ENCODE results near the gene ZP1.

ZP1 gene

GRCh38 chr11:60862171-60862570, 5.2 kb upstream of the ZP1 start:
- H2AK5ac ChIP-seq (ENCODE audit: low read length, severe bottlenecking), result no peak overlapping the region
- no peak overlapping the region for H3K4me3 ChIP-seq (ENCODE audit: insufficient read depth in 1 of 2, low read depth in 1 of 2, low read length in 2 of 2)
- no peak overlapping the region for H3K23ac ChIP-seq (ENCODE audit: low read length in 2 of 2)
- H3K9ac ChIP-seq (ENCODE audit: low read length), result no peak overlapping the region
- H3K14ac ChIP-seq (ENCODE audit: low read length in 2 of 2), result no peak overlapping the region
- H2BK12ac ChIP-seq (ENCODE audit: low read length in 2 of 2), result no peak overlapping the region
- no peak overlapping the region for H4K8ac ChIP-seq (ENCODE audit: low read length)
- H4K91ac ChIP-seq (ENCODE audit: low read length), result no peak overlapping the region
- H2AFZ ChIP-seq (ENCODE audit: low read depth, low read length), result no peak overlapping the region
- no peaks in the 10 kb centered on the region for H3K36me3 ChIP-seq (ENCODE audit: control insufficient read depth in 1 of 2, insufficient read depth in 2 of 2, low read depth in 1 of 2, low read length in 2 of 2)
- H3K4me2 ChIP-seq (ENCODE audit: low read length, poor library complexity, severe bottlenecking), result no peak overlapping the region
- DNase-seq, result no peak
- H3K27me3 ChIP-seq (ENCODE audit: control insufficient read depth in 1 of 2, insufficient read depth in 1 of 2, low read length in 2 of 2), result peaks cover 0 to 19% of the 10 kb centered on the region in 2 experiments
- H3K27ac ChIP-seq (ENCODE audit: low read length, poor library complexity, severe bottlenecking), result no peak overlapping the region
- H3K4me1 ChIP-seq (ENCODE audit: control insufficient read depth, insufficient read depth, low read depth, low read length), result peaks cover 12% of the 10 kb centered on the region
- no peaks in the 10 kb centered on the region for H3K79me1 ChIP-seq (replicated peaks; ENCODE audit: low read length, poor library complexity, severe bottlenecking)
- H3K18ac ChIP-seq (ENCODE audit: low read depth in 1 of 2, low read length in 2 of 2), result no peak overlapping the region
- no peak overlapping the region for H2BK15ac ChIP-seq (ENCODE audit: low read depth, poor library complexity, severe bottlenecking)
- H2BK5ac ChIP-seq (ENCODE audit: low read depth, low read length, poor library complexity, severe bottlenecking), result no peak overlapping the region
- 94% methylated on average over 9 of the region's 9 CpGs for WGBS
- no peak overlapping the region for H2BK120ac ChIP-seq (ENCODE audit: low read depth, low read length)
- H3K9me3 ChIP-seq (ENCODE audit: control insufficient read depth, low read length), result no peaks in the 10 kb centered on the region
- no peak overlapping the region for H3K4ac ChIP-seq (ENCODE audit: low read depth in 1 of 2, low read length in 2 of 2)

GRCh38 chr11:60863550-60864521, 3.5 kb upstream of the ZP1 start:
- H3K27me3 ChIP-seq (ENCODE audit: control insufficient read depth in 1 of 2, insufficient read depth in 1 of 2, low read length in 2 of 2), result peaks cover 0 to 19% of the 10 kb centered on the region in 2 experiments
- no peaks in the 10 kb centered on the region for H3K36me3 ChIP-seq (ENCODE audit: control insufficient read depth in 1 of 2, insufficient read depth in 2 of 2, low read depth in 1 of 2, low read length in 2 of 2)
- H3K4me3 ChIP-seq (ENCODE audit: insufficient read depth in 1 of 2, low read depth in 1 of 2, low read length in 2 of 2), result no peak overlapping the region
- H2BK5ac ChIP-seq (ENCODE audit: low read depth, low read length, poor library complexity, severe bottlenecking), result no peak overlapping the region
- no peak overlapping the region for H3K9ac ChIP-seq (ENCODE audit: low read length)
- no peak overlapping the region for H2BK15ac ChIP-seq (ENCODE audit: low read depth, poor library complexity, severe bottlenecking)
- H3K4me2 ChIP-seq (ENCODE audit: low read length, poor library complexity, severe bottlenecking), result no peak overlapping the region
- no peak overlapping the region for H3K4ac ChIP-seq (ENCODE audit: low read depth in 1 of 2, low read length in 2 of 2)
- no peaks in the 10 kb centered on the region for H3K79me1 ChIP-seq (replicated peaks; ENCODE audit: low read length, poor library complexity, severe bottlenecking)
- peaks cover 16% of the 10 kb centered on the region for H3K4me1 ChIP-seq (ENCODE audit: control insufficient read depth, insufficient read depth, low read depth, low read length)
- H3K14ac ChIP-seq (ENCODE audit: low read length in 2 of 2), result peak overlapping the region in 1 of 2 experiments; percentile 31
- H3K18ac ChIP-seq (ENCODE audit: low read depth in 1 of 2, low read length in 2 of 2), result no peak overlapping the region
- H2BK120ac ChIP-seq (ENCODE audit: low read depth, low read length), result no peak overlapping the region
- H3K23ac ChIP-seq (ENCODE audit: low read length in 2 of 2), result no peak overlapping the region
- no peak overlapping the region for H4K91ac ChIP-seq (ENCODE audit: low read length)
- DNase-seq, result no peak
- H3K27ac ChIP-seq (ENCODE audit: low read length, poor library complexity, severe bottlenecking), result no peak overlapping the region
- H4K8ac ChIP-seq (ENCODE audit: low read length), result no peak overlapping the region
- H3K9me3 ChIP-seq (ENCODE audit: control insufficient read depth, low read length), result no peaks in the 10 kb centered on the region
- 81% methylated on average over 16 of the region's 16 CpGs for WGBS
- no peak overlapping the region for H2AFZ ChIP-seq (ENCODE audit: low read depth, low read length)
- no peak overlapping the region for H2BK12ac ChIP-seq (ENCODE audit: low read length in 2 of 2)
- no peak overlapping the region for H2AK5ac ChIP-seq (ENCODE audit: low read length, severe bottlenecking)

- Histone ChIP-seq H3K4me2 (ENCODE audit: low read length, poor library complexity, severe bottlenecking) (no peak overlapping the region), H3K14ac (ENCODE audit: low read length in 2 of 2) (no peak overlapping the region), H3K23ac (ENCODE audit: low read length in 2 of 2) (no peak overlapping the region), H3K9ac (ENCODE audit: low read length) (no peak overlapping the region), H2BK5ac (ENCODE audit: low read depth, low read length, poor library complexity, severe bottlenecking) (no peak overlapping the region), H3K4ac (ENCODE audit: low read depth in 1 of 2, low read length in 2 of 2) (no peak overlapping the region), H3K27ac (ENCODE audit: low read length, poor library complexity, severe bottlenecking) (no peak overlapping the region), H2BK120ac (ENCODE audit: low read depth, low read length) (no peak overlapping the region), H3K79me1 (replicated peaks; ENCODE audit: low read length, poor library complexity, severe bottlenecking) (no peaks in the 10 kb centered on the region), H2AK5ac (ENCODE audit: low read length, severe bottlenecking) (no peak overlapping the region), H2BK15ac (ENCODE audit: low read depth, poor library complexity, severe bottlenecking) (no peak overlapping the region), H3K18ac (ENCODE audit: low read depth in 1 of 2, low read length in 2 of 2) (no peak overlapping the region), H3K36me3 (ENCODE audit: control insufficient read depth in 1 of 2, insufficient read depth in 2 of 2, low read depth in 1 of 2, low read length in 2 of 2) (no peaks in the 10 kb centered on the region), H3K27me3 (ENCODE audit: control insufficient read depth in 1 of 2, insufficient read depth in 1 of 2, low read length in 2 of 2) (peaks cover 0 to 19% of the 10 kb centered on the region in 2 experiments), H3K4me3 (ENCODE audit: insufficient read depth in 1 of 2, low read depth in 1 of 2, low read length in 2 of 2) (no peak overlapping the region), H4K8ac (ENCODE audit: low read length) (no peak overlapping the region), H2AFZ (ENCODE audit: low read depth, low read length) (no peak overlapping the region), H3K4me1 (ENCODE audit: control insufficient read depth, insufficient read depth, low read depth, low read length) (peaks cover 16% of the 10 kb centered on the region), H3K9me3 (ENCODE audit: control insufficient read depth, low read length) (no peaks in the 10 kb centered on the region), H4K91ac (ENCODE audit: low read length) (no peak overlapping the region), H2BK12ac (ENCODE audit: low read length in 2 of 2) (no peak overlapping the region)
- DNase-seq, result no peak
- 83% methylated on average over 7 of the region's 7 CpGs for WGBS
Observed at GRCh38 chr11:60864856-60865513, 2.4 kb upstream of the ZP1 start.
